Kidney tubule cell (primary cell): ENCODE data around the gene NLN.
A peak's percentile ranks its signal among the peaks of the same experiment; 100 is the strongest.
"Not testable (repeated sequence)": the region's sequence is repeated elsewhere in the genome, so short reads cannot be mapped to it uniquely, and the experiment has no call there.

Source experiments
- DNase-seq: peaks from one replicate; pipeline ENCODE4 v3.0.0-alpha.2; 2018; ENCODE audit warnings: low spot score

Gene NLN

GRCh38 chr5:65732046-65732445, 10.0 kb downstream of the NLN start:
- not testable (repeated sequence) for DNase-seq

- peak; percentile 41 for DNase-seq
These were observed 12.3 kb downstream of the NLN start for GRCh38 chr5:65734196-65734775.

- no peak for DNase-seq
These were observed 12.9 kb downstream of the NLN start for GRCh38 chr5:65734921-65735320.

GRCh38 chr5:65736011-65736410, 14.0 kb downstream of the NLN start:
- no peak for DNase-seq

- no peak for DNase-seq
These were observed 15.8 kb downstream of the NLN start for GRCh38 chr5:65737842-65738241.

GRCh38 chr5:65738305-65738704, 16.3 kb downstream of the NLN start:
- DNase-seq = no peak

- DNase-seq = no peak
These were observed 17.2 kb downstream of the NLN start for GRCh38 chr5:65739162-65739561.

GRCh38 chr5:65742565-65743231, 20.7 kb downstream of the NLN start:
- peak; percentile 81 for DNase-seq

- no peak for DNase-seq
These were observed 27.3 kb downstream of the NLN start for GRCh38 chr5:65749221-65749844.

GRCh38 chr5:65749956-65750355, 28.0 kb downstream of the NLN start:
- DNase-seq = no peak

- DNase-seq = no peak
These were observed 28.9 kb downstream of the NLN start for GRCh38 chr5:65750938-65751337.

- no peak for DNase-seq
These were observed 31.2 kb downstream of the NLN start for GRCh38 chr5:65753189-65753588.

GRCh38 chr5:65758546-65759144, 36.6 kb downstream of the NLN start:
- peak; percentile 45 for DNase-seq

GRCh38 chr5:65760504-65761275, 38.7 kb downstream of the NLN start:
- peak; percentile 23 for DNase-seq

GRCh38 chr5:65762234-65762633, 40.2 kb downstream of the NLN start:
- no peak for DNase-seq

- DNase-seq = no peak
These were observed 43.6 kb downstream of the NLN start for GRCh38 chr5:65765582-65765981.

- no peak for DNase-seq
These were observed 44.2 kb downstream of the NLN start for GRCh38 chr5:65766175-65766574.

- DNase-seq = no peak
These were observed 44.8 kb downstream of the NLN start for GRCh38 chr5:65766781-65767180.

- DNase-seq = no peak
These were observed 45.6 kb downstream of the NLN start for GRCh38 chr5:65767565-65767964.

- no peak for DNase-seq
These were observed 46.8 kb downstream of the NLN start for GRCh38 chr5:65768723-65769346.

GRCh38 chr5:65769539-65769938, 47.5 kb downstream of the NLN start:
- peak; percentile 91 for DNase-seq

- DNase-seq = no peak
These were observed 49.3 kb downstream of the NLN start for GRCh38 chr5:65771266-65771665.
